Activated CD4-positive, CD25-positive, alpha-beta regulatory T cell (primary cell): ENCODE measurements around the gene RNF187.
"Not testable (repeated sequence)": the region's sequence is repeated elsewhere in the genome, so short reads cannot be mapped to it uniquely, and the experiment has no call there.

Experiments
- DNase-seq, 4 experiments: peaks; one replicate each; lab custom pipeline; 2025; lab: John Stamatoyannopoulos, UW

Gene RNF187

DNA sequence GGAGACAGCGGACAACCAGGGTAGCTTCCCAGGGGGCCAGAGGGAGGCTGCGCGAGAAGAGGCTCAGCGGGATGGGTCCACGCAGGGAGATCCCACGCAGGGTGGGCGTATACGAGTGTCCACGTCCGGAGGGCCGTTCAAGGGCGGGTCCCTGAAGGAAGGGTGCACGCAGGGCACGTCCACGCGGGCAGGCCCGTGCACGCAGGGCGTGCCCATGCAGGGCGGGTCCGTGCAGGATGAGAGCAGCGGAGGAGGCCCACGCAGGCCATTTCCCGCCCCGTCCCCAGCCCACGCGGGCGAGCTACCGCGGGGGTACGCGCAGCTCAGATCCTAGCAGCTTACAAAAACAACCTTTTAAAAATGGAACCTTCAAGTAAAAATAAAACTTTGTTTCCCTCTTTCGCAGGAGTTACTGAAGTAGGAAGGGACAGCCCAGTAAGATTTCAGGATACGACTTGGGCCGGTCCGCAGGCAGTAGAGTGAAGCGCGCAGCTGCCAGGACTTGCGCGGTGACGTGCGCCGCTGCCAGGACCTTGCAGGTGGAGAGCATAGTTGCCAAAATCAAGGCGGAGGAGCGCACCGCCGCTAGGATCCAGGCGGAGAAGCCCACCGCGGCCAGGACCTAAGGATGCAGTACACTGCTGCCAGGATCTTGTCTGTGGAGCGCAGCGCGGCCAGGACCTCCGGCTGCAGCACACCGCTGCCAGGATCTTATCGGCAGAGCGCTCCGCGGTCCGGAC lies 416 bp upstream of the RNF187 start:
- peak; percentile 66 to 71 (median 69) for DNase-seq

DNA sequence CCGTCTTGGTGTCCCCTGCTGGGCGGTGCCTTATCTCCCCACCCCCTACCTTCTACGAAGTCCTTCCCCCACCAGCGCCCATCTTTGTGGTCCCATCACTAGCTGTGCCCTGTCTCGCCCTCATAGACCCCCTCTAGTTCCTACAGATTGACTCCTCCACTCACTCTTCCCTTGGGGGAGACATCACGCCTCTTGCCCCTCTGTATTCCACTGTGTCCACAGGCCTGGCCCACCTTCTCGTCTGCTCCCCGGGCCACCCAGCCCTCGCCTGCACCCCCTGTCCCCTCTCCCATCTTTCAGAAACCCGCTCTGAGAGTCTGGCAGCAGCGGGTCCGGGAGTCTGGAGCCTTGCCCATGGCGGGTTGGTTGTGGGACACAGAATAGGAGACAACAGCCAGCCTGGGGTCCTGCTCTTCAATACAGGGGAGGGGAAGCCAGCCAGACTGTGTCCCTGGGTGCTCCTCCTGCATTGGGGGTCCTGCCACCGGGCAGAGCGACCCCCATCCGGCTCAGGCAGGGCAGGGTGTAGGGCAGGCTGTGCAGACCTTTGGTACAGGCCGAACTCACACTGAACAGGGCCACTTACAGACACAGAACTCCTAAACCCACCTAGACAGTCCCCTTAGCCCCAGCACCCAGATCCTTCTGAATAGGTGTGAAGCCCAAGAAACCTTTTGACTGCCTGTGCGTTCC lies 1.1 kb downstream of the RNF187 start:
- DNase-seq: no peak

DNA sequence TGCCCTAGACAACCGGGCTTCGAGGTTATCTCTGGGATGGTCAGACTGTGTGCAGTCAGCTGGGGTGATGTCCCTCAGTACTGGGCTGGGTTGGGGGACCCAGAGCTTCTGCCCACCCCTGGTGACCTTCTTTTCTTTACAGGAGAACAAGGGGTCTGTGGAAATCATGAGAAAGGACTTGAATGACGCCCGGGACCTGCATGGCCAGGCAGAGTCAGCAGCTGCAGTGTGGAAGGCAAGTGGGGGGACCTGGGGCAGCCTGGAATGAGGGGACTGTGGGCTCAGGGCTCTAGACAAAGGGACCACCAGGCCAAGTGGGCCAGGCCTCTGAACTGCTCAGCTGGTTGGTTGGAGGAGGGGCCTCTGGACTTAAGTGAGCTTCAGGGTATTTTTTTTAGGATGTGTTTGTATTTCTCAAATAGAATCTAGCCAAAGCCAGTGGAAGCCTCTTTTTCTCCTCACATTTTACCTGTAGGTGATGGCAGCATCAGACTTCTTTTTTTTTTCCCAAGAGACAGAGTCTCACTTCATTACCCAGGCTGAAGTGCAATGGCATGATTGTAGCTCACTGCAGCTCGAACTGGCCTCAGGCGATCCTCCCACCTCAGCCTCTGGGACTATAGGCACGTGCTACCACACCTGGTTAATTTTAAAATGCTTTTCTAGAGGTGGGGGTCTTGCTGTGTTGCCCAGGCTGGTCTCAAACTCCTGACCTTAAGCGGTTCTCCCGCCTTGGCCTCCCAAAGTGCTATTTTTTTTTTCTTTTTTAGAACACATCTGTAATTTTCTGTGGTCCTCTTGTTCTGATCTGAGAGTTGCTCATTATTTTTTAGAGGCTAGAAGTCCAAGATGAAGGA lies 1.9 kb downstream of the RNF187 start:
- DNase-seq: no peak

GRCh38 chr1:228490120-228491078 lies 3.2 kb downstream of the RNF187 start:
- DNase-seq: no peak

- DNase-seq: no peak
Observed at GRCh38 chr1:228493141-228494043, 6.2 kb downstream of the RNF187 start.

DNA sequence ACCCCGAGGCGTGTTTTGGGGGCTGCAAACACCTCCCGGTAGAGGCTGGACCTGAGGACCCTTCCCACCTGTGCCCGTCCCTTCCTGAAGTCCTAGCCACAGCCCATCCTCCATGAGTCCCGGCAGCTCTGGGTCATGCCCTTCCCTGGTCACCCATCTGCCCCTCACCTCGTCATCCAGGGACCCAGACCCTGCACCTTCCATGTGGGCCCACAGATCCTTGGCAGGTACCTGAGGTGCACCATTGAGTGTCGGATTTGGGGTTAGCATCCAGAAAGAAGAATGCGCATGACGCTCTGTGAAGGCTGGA lies 6.8 kb downstream of the RNF187 start:
- DNase-seq: no peak

GRCh38 chr1:228494391-228494790 lies 7.2 kb downstream of the RNF187 start:
- DNase-seq: no peak

- no peak for DNase-seq
Observed at GRCh38 chr1:228494970-228495853, 8.0 kb downstream of the RNF187 start.

DNA sequence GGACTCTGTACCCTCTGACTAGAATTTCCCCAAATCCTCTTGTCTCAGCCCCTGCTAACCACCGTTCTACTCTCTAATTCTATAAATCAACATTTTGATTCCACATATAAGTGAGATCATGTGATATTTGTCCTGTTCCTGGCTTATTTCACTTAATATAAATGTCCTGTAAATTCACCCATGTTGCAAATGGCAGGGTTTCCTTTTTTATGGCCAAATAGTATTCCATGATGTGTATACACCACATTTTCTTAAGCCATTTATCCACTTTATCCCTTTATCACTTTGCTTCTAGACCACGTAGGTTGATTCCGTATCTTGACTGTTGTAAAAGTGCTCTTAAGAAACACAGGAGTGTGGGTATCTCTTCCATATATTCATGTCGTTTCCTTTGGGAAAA lies 8.9 kb downstream of the RNF187 start:
- DNase-seq: no peak

DNA sequence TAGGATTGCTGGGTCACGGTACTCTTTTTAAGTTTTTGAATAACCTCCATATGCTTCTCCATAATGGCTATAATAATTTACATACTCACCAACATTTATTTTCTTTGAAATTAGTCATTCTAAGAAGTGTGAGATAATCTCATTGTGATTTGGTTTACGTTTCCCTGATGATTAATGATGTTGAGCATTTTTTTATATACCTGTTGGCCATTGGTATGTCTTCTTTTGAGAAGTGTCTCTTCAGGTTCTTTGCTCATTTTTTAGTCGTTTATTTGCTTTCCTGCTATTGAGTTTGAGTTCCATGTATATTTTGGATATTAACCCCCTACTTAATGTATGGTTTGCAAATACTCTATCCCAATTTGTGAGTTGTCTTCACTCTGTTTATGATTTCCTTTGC lies 9.3 kb downstream of the RNF187 start:
- no peak for DNase-seq

DNA sequence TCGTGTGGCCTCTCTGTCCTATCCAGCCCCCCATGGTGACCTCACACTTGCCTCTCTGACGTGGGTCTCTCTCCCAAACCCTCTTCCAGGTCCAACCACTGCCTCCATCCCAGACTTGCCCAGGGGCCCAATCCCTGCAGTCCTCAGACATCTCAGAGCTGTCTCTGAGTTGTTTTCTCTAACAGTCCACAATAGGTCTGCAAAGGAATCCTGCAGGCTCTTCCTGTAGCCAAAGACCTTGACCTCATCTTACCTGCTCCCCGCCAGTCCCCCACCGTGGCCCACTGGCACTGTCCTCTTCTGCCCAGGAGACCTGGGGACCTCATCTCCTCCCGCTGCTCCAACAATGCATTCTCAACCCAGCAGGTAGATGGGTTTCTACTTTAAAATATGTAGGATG lies 10.0 kb downstream of the RNF187 start:
- DNase-seq: no peak

DNA sequence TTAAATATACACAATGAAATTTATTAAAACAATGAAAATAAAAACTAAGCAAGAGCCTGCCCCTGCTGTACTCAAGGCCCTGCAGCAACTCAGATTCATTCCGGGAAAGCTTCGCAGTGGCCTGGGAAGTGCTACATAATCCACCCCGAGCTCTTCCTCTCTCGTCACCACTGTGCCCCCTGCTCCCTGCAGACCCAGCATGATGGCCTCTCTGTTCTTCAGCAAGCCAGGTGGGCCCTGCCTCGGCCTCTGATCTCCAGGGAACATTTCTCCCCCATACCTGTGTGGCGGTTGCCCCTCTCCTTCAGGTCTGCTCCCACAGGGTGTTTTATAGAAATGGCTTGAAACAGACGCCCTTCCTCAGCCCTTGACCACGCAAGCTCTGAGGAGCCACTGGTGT lies 10.6 kb downstream of the RNF187 start:
- DNase-seq: no peak

DNA sequence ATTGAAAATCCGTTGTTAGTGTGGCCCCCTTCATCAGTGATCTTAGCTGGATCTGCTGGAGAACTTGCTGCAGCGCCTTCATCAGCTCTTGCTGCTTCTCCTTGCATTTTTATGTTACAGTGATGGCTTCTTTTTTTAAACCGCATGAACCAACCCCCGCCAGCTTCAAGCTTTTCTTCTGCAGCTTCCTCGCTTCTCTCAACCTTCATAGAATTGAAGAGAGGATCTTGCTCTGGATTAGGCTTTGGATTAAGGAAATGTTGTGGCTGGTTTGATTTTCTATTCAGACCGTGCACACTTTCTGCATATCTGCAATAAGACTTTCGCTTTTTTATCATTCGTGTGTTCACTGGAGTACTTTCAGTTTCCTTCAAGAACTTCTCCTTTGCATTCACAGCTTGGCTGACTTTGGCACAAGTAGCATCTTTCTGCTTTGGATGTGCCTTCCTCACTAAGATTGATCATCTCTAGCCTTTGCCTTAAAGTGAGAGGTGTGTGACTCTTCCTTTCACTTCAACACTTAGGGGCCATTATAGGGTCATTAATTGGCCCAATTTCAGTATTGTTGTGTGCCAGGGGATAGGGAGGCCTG lies 13.1 kb downstream of the RNF187 start:
- no peak for DNase-seq

DNA sequence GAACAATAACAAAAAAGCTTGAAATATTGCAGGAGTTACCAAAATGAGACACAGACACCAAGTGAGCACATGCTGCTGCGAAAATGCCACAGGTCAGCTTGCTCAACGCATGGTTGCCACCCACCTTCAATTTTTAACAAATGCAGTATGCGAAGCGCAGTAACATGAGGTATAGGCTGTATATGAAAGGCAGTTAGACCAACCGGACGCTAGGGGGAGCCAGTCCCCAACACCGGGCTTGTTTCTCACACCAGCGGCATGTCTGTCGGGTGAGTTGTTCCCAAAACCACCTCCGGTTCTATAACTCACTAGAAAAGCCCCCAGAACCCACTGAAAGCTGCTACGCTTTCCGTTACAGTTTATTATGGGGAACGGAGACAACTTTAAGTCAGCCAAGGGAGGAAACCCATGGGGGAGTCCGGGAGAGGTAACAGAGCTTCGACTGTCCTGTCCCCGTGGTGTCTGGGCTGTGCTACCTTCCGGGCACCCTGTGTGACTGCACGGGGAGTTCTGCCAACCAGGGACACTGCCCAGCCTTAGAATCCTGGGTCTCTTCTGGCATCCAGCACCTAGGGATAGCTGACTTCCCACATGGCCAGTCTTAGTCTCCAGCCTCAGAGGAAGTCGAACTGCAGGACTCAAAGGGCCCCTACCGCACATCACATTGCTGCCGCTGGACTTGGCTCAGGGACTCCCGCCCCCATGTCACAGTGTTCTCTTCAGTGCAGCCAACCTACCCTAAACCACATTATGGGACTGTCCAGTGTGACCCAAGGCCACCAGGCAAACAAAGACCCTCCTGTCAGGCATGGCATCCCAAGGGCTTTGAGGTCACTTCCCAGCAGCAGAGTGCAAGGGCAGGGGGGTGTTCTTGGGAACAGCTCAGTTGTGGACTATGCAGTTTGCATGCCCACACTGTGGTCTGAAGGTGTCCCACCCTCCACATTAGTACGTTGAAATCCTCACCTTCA lies 14.0 kb downstream of the RNF187 start:
- peak; percentile 72 to 78 (median 76) for DNase-seq

DNA sequence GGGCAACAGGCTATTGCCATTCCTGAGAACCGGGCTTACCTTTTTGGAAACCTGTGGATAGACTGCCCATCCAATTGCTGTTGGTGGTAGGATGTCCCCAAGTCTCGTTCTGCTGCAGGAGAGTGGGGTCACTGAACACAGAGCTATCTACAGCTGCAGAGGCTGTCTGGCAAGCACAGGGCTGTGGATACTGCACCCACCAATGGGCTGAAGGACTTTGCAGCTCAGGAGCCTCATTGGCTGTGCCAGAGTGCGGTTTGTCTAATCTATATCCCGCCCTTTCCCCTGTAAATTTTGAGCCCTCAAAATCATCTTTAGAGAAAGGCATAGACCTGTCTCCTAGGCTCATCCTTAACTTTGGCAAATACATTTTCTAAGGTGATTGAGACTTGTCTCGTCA lies 15.3 kb downstream of the RNF187 start:
- no peak for DNase-seq

DNA sequence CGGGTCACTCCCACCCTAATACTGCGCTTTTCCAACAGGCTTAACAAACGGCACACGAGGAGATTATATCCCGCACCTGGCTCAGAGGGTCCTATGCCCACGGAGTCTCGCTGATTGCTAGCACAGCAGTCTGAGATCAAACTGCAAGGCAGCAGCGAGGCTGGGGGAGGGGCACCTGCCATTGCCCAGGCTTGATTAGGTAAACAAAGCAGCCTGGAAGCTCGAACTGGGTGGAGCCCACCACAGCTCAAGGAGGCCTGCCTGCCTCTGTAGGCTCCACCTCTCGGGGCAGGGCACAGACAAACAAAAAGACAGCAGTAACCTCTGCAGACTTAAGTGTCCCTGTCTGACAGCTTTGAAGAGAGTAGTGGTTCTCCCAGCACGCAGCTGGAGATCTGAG lies 18.8 kb downstream of the RNF187 start:
- DNase-seq: not testable (repeated sequence)

GRCh38 chr1:228507961-228508652 lies 20.9 kb downstream of the RNF187 start:
- DNase-seq: no peak
